Dermis blood vessel endothelial cell (primary cell): Measurements from ENCODE around the gene FCER2. TPM values are rescaled to one million over a fixed set of nuclear protein-coding genes. Genes with fewer than 3 reads are reported as not detected.
"Not testable (repeated sequence)": the region's sequence is repeated elsewhere in the genome, so short reads cannot be mapped to it uniquely, and the experiment has no call there.

Experiments used
- DNase-seq: peaks from one replicate; pipeline ENCODE4 v3.0.0; 2010
- total RNA-seq: library from RNA; depleted of rRNA; stranded (reverse); fragments of >200 nt; gene quantifications from 2 replicates; pipeline ENCODE4 v1.2.3, GENCODE V29; 2014

FCER2 gene, protein sequence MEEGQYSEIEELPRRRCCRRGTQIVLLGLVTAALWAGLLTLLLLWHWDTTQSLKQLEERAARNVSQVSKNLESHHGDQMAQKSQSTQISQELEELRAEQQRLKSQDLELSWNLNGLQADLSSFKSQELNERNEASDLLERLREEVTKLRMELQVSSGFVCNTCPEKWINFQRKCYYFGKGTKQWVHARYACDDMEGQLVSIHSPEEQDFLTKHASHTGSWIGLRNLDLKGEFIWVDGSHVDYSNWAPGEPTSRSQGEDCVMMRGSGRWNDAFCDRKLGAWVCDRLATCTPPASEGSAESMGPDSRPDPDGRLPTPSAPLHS
- not detected in 2 replicates for total RNA-seq

DNA sequence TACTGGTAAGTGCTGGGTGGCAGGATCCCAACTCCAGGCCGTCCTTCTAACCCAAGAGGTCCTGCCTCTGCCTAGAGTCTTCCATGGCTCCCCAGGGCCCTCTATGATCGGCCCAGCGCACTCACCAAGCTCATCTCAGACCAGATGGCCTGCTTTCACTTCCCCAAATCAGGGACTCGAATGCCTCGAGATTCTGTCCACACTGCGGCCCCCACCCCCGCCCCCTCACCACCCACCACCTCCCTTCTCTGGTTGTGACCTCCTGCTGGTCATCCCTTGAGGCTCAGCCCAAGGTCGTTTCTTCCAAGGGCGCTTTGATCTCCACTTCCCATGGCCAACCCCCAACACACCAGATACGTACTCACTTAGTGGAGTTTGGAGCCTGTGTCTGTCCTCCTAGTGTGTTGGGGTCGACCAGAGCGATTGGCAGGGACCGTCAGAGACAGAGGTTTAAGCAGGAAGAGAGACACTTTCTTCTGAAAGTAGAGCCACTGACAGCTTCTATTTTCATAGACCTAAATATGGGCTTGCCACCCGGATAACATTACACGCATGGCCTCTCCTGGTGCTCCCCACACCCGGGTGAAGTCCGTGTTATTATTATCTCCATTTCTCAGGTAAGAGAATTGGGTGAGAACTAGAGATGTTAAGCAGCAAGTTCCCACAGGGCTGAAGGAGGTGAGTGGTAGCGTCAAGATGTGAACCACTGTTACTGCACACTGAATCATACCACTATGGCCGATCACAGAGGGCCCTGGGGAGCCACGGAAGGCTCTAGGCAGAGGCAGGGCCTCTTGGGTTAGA lies at the start of gene FCER2:
TSS of gene FCER2 (minus strand) at position 478 of the 804 bp plus-strand sequence. CDS start 2,371 bp downstream, outside the sequence.
- no peak for DNase-seq

DNA sequence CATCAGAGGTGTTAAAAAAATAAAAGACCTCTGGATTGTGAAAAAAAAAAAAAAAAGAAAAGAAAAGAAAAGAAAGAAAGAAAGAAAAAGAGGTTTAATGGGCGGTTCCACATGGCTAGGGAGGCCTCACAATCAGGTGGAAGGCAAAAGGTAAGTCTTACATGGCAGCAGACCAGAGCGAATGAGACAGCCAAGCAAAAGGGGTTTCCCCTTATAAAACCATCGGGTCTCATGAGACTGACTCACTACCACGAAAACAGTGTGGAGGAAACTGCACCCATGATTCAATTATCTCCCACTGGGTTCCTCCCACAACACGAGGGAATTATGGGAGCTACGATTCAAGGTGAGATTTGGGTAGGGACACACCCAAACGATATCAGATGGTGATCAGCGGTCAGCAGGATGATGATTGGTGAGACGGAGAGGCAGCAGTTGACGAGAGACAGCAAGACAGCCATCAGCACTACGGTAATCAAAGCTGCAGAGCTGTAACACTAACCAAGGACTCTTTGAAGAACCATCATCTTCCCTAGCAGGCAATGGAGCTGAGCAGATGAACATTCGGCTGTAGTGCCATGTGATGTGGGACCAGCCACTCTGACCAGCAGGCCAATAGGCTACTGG lies 49.3 kb upstream of the FCER2 start:
- DNase-seq = peak; percentile 7

DNA sequence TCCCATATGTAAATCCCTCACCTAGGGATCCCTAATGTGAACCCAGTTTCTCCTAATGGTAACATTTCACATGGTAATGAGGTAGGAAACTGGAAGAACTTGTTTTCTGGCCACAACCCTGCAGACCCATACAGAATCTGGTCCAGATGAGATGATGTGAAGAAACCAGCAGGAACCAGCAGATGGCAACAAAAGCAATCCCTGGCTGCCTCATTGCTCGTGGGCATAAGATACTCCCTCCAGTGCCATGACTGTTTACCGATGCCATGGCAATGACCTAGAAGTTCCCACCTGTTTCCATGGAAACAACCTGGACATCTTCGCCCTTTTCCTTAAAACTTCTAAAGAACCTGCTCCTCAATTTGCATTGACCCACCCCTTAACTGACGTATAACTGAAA lies 46.8 kb upstream of the FCER2 start:
- peak; percentile 68 for DNase-seq

DNA sequence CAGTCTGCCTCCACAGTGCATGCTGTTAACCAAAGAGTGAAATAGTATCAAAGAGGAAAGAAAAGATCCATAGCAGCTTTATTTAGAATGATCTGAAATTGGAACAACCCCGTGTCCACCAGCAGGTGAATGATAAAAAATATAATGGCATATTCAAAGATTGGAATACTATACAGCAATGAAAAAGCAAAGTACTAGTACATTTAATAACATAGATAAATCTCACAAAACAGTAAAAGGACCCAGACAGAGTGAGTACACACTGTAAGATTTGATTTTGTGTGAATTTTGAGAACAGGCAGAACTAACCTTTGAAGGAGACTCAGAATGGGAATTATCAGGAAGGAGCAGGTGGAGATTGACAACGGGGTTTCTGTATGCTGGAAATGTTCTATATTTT lies 46.2 kb upstream of the FCER2 start:
- no peak for DNase-seq

DNA sequence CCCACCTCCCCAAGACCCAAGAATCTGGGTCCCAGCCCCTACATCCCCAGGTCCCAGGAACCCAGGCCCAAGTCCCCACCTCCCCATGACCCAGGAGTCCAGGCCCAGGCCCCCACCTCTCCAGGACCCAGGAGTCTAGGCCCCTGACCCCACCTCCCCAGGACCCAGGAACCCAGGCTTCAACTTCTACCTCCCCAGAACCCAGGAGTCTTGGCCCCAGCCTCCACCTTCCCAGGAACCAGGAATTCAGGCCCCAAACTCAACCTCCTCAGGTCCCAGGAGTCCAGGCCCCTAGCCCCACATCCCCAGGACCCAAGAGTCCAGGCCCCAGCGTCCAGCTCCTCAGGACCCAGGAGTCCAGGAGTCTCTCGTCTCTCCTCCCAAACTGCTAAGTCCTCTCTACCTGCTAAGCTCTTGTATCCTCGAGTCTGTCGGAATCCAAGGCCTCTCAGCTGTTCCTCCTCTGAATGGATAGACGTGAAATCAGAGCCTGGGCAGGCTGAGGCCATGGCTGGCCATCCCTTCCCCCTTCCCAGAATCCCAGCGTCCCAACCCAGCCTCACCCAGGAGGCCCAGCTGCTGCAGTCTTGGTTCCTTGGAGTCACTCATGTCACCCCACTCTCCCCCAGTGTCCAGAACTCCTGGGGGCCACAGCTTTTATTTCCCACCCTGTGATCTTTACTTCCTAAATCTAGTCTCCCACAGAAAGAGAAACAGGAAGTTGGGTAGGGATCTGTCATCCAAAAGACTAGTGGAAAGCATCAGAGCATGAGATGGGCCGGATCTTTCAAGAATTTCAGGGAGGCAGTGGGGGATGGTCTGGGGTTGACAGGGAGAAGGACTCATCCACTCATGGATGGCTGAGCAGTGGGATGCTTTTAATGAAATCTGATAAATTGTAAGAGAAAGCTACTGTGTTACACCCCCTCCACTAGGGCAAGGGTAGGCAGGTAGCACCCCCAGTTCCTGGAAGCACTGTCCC lies 45.3 kb upstream of the FCER2 start, which contains the start of gene CD209:
TSS of gene CD209 (minus strand) at position 632 of the 982 bp plus-strand sequence. CDS start at position 609, 23 bp downstream.
- DNase-seq = no peak

DNA sequence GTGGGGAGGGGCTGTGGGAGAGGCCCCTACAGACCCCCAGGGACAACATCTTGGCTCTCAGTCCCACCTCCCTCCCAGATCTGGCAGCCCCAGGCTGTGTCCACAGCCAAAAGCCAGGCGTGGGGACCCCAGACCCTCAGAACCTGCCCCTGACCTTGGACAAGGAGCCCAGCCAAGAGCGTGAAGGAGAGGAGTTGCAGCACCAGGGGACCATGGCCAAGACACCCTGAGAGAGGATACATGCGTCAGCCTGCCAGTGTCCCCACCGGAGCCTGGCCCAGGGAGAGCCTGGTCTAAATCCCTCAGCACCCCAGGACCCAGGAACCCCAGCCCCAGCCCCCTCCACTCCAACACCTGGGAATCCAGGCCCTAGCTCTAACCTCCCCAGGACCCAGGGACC lies 44.4 kb upstream of the FCER2 start:
- not testable (repeated sequence) for DNase-seq

DNA sequence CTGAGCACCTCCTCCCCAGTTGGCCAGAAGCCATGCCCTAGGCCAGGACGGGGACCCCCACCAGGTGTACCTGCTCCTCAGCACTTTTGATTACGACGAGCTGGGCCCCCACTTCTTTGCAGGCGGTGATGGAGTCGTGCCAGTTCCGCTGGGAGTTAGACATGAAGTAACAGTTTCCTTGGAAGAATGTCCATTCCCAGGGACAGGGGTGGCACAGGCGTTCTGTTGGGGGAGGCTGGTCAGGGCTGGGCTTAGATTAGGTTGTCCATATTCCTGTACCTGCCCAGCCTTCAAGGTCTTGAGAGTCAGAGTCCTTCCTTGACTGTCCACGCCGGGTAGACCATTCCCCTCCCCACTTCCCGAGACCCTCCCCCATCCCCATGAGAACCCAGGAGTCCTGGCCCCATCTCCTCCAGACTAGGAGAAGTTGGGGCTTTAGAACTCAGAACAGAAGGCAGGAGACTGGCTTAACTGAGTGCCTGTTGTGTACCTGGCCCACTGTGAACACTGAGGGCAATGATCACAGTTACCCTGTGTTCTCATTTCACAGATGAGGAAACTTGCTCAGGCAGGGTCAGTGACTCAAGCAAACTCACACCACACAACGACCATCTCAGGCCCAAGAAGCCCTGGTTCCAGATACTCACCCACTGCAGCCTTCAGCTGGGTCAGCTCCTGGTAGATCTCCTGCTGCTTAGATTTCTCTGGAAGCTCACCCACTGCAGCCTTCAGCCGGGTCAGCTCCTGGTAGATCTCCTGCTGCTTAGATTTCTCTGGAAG lies 43.1 kb upstream of the FCER2 start:
- no peak for DNase-seq

DNA sequence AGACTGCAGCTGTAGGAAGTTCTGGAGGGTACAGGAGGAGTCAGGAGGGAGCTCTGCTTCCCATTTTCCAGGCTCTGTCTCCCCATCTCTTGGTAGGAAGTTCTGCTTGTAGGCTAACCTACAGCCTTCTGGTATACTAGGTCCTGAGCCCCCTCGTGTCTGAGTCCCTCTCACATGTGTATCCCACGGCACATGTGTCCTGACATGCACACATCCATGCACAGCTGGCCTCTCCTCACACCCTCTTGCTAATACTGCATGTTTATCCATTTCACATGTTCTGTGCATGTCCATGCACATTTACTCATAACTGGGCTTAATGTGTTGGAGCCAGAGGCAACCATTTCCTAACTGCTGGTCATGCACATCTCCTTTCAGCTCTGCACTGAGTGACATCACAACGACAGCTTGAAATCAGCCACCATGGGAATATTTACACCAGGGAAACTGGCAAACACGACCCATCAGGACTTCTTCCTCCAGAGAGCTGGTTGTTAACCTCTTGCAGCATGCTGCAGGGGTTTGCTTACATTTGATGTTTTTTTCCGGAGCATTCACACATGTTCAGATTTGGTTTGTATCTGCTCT lies 42.4 kb upstream of the FCER2 start:
- DNase-seq = no peak

DNA sequence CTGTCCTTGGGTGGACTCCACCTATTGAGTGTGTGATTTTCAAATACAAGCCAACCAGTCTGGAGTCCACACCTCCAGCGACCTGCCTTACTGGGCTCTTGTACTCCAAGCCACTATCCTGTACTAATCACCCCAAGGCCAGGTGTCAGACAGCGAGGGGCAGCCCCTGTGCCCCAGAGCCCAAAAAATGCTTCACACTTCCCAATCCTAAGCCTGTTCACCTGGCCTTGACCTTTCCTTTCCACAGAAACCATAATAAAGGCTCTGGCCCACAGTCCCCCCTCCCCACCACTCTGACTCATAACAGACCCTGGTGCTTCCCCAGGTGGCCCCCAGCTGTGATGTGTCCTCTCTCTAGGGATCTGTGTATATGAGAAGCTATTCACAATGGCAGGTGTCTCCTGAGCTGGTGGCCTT lies 41.5 kb upstream of the FCER2 start:
- no peak for DNase-seq

DNA sequence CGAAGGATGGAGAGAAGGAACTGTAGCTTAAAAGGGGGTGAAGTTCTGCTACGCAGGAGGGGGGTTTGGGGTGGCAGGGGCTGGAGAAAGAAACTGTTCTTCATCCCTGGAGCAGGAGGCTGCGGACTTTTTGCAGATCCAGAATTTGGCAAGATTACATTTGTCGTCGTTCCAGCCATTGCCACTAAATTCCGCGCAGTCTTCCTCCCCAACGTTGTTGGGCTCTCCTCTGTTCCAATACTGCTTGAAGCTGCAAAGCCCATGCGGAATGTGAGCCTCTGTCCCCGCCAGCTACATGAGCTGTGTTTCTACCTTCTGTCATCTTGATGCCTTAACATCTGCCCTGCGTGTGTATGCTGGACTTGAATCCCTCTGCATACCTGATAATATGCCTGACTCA lies 41.1 kb upstream of the FCER2 start:
- no peak for DNase-seq

DNA sequence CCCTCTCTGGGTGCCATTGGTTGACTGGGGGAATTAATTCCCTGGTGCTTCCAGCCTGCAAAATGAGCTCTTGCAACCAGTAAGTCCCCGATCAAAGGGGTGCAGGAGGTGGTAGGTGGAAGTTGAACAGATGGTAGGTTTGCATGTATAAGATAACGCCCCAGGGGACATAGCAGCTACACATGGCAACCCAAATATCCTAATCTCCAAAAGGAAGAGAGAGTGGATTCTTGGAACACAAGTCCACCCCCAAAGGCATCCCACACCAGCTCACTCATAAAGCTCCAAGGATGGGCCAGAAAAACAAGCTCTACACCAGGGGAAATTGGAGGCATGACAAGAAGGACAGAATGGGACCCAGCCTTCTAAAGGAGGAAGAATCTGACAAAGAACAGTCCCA lies 40.6 kb upstream of the FCER2 start:
- DNase-seq = no peak

DNA sequence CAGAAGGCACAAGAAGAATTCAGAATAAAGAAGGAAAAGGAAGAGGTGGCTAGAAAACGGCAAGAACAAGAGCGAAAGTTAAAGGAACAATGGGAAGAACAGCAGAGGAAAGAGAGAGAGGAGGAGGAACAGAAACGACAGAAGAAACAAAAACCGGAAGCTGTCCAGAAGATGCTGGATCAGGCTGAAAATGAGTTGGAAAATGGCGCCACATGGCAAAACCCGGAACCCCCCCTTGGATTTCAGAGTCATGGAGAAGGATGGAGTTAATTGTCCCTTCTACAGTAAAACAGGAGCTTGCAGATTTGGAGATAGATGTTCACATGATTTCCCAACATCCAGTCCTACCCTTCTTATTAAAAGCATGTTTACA lies 38.7 kb upstream of the FCER2 start:
- DNase-seq = no peak

DNA sequence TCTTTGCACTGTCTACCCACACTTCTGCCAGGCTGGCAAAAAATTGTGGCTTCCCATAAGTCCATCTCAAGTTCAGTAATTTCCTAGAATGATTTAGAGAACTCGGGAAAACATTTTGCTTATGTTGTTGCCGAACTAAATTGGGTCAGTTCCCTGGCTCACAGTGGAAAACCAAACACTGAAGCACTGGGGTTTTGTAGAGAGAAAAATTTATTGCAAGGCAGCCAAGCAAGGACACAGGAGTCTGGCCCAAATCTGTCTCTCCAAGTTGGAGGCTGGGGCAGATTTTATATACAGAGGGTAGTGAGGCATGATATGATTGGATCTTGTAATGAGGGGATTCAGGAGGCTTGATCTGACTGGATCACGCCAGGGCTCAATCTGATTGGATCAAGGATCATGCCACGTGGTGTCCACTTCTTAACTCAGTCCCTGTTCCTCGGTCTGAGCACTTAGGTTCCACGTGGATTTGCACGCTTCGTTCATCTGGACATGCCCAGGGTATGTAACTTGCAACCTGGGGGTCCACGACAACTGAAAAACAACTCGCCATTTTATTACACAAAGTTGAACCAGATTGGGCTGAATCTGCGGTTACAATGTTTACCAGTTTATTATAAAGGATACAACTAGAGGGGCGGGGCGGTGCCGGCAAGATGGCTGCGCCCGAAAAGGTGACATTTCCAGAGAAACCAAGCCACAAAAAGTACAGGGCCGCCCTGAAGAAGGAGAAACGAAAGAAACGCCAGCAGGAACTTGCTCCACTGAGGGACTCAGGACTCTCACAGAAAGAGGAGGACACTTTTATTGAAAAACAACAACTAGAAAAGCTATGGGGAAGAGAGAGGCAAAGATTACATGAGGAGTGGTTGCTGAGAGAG lies 38.1 kb upstream of the FCER2 start:
- DNase-seq = no peak

DNA sequence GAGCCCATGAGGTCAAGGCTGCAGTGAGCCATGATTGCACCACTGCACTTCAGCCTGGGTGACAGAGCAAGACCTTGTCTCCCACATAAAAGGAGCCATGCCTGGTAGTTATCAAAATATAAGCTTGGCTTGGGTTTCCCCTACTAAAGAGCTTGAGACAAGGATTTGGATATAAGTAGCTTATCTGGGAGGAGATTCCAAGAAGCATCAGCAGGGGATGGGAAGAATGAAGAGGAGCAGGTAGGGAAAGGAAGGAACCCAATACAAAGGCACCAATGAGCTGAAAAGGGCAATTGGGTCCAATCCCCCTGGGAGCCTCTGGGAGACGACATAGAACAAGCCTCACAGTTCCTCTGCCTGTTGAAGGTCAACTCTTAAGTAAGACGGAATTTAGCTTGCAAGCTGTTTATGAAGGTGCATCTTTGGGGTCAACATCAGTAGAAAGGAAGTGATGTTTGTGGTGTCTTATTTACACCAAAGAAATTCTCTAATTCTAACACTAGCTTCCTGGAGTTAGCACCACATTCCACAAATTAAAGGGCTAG lies 37.4 kb upstream of the FCER2 start:
- no peak for DNase-seq

DNA sequence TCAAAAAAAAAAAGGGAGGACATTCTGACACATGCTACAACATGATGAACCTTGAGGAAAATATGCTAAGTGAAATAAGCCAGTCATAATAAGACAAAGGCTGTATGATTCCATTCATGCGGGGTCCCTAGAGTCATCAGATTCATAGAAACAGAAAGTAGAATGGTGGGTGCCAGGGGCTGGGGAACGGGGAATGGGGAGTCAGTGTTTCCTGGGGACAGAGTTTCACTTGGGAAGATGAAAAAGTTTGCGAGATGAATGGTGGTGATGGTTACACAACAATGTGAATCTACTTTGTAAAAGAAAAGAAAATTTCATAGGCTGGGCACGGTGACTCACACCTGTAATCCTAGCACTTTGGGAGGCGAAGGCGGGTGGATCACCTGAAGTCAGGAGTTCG lies 36.1 kb upstream of the FCER2 start:
- no peak for DNase-seq

DNA sequence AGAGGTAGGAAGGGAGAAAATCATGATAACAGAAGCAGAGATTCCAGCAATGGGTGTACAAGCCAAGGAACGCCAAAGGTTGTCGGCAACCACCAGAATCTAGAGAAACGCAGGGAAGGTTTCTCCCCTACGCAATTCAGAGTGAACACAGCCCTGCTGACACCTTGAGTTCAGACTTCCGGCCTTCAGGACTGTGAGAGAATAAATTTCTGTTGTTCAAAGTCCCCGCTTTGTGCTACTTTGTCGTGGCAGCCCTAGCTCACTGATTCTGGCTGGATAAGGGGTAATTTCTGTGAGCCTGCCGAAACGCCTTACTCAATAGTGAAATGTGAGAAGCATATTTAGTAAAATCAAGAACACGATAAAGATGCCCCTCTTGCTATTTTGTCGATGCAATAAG lies 35.3 kb upstream of the FCER2 start:
- no peak for DNase-seq

DNA sequence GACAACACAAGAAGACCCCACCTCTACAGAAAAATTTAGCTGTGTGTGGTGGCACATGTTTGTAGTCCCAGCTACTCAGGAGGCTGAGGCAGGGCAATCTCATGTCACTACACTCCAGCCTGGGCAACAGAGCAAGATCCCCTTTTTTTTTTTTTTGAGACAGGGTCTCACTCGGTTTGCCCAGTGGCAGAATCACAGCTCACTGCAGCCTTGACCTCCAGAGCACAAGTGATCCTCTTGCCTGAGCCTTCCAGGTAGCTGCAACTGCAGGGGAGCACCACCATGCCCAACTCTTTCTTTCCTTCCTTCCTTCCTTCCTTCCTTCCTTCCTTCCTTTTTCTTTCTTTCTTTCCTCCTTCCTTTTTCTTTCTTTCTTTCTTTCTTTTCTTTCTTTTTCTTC lies 34.2 kb upstream of the FCER2 start:
- no peak for DNase-seq

DNA sequence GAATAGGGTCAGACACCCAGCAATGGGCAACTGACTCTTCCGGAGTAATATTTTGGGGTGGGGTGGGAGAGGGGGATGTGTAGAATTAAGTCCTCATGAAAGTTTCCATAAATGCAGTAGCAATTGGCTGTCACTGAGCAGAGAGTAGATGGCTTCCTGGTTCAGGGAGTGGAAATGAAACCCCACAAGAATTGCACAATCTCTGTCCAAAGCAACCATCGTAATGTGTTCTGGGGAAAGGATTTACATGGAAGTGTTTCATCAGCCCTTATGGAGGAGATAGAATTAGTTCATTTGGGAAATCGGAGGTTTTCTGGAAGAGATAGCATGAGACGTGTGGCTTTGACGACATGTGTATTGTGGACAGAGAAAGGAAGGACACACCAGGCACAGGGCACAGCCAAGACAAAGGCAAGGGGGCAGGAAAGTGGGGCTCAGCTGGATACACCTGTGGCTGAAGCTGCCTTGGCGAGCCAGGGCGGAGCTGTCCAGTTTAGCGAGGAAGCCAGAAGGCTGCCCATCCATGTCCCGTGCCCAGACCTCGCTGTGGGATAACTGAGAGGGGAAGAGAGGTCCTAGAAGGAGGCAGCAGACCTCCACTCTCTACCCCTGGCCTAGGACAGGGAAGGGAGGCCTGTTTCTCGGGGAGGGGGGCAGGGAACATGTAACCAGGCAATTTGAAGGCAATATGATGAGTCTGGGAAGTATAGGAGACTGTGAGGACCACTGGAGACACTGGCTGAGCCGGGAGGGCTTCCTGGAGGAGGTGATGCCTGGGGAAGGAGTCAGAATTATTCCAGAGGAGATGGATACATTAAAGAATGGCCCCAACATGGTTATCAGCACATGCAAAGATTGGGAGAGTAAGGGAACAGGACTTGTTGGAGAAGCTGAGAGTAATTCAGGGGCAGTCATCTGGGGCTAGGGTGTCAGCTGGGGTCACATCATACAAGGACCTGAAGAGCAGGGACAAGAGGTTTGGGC lies 32.6 kb upstream of the FCER2 start:
- no peak for DNase-seq
